ENCODE data around the gene DGKD. TPM values are rescaled to one million over a fixed set of nuclear protein-coding genes. Genes with fewer than 3 reads are reported as not detected.

DGKD gene
- total RNA-seq, 4 donors from 2014 or later = 67.7 to 195 (median 125) TPM

GRCh38 chr2:233477548-233478433 lies 123.5 kb downstream of the DGKD start:
- H3K36me3 ChIP-seq = peaks cover 0 to 24% (median 0%) of the 10 kb centered on the region in 3 donors
- H3K27me3 ChIP-seq = no peaks in the 10 kb centered on the region
- peak in 1 of 3 donors; percentile 6 for DNase-seq
- H3K4me1 ChIP-seq = no peaks in the 10 kb centered on the region
- H3K4me3 ChIP-seq = no peak overlapping the region
- no peaks in the 10 kb centered on the region for H3K9me3 ChIP-seq
- TF ChIP-seq CTCF (IDR thresholded peaks at IDR 0.05) (no peak), POLR2A (IDR thresholded peaks at IDR 0.05) (no peak)
- H3K27ac ChIP-seq = no peak overlapping the region

GRCh38 chr2:233479616-233480489 lies 125.6 kb downstream of the DGKD start:
- no peak for DNase-seq
- no peaks in the 10 kb centered on the region for H3K27me3 ChIP-seq
- no peak overlapping the region for H3K4me3 ChIP-seq
- TF ChIP-seq POLR2A (IDR thresholded peaks at IDR 0.05) (no peak), CTCF (IDR thresholded peaks at IDR 0.05) (no peak)
- H3K4me1 ChIP-seq = no peaks in the 10 kb centered on the region
- peaks cover 0 to 42% (median 0%) of the 10 kb centered on the region in 3 donors for H3K36me3 ChIP-seq
- H3K27ac ChIP-seq = no peak overlapping the region
- no peaks in the 10 kb centered on the region for H3K9me3 ChIP-seq

GRCh38 chr2:233480490-233481202 lies 126.4 kb downstream of the DGKD start:
- H3K9me3 ChIP-seq = no peaks in the 10 kb centered on the region
- H3K27ac ChIP-seq = no peak overlapping the region
- H3K36me3 ChIP-seq = peaks cover 0 to 49% (median 0%) of the 10 kb centered on the region in 3 donors
- TF ChIP-seq CTCF (IDR thresholded peaks at IDR 0.05) (peak in 3 of 6 experiments; percentile 24 to 29 (median 25)), POLR2A (IDR thresholded peaks at IDR 0.05) (no peak)
- peak in 1 of 3 donors; percentile 64 for DNase-seq
- no peaks in the 10 kb centered on the region for H3K27me3 ChIP-seq
- H3K4me1 ChIP-seq = no peaks in the 10 kb centered on the region
- no peak overlapping the region for H3K4me3 ChIP-seq

- Histone ChIP-seq H3K4me3 (no peak overlapping the region), H3K27me3 (no peaks in the 10 kb centered on the region), H3K4me1 (no peaks in the 10 kb centered on the region), H3K27ac (no peak overlapping the region), H3K36me3 (peaks cover 0 to 49% (median 0%) of the 10 kb centered on the region in 3 donors), H3K9me3 (no peaks in the 10 kb centered on the region)
- DNase-seq = no peak
- TF ChIP-seq POLR2A (IDR thresholded peaks at IDR 0.05) = no peak
- TF ChIP-seq CTCF (IDR thresholded peaks at IDR 0.05) = no peak
These were observed 127.3 kb downstream of the DGKD start for GRCh38 chr2:233481368-233482142.

All from Peyer's patch (tissue), 4 donors.